PFSK-1 (cell line): ENCODE data around the gene NPHP4.

ENCODE experiments used
- FOXP2 ChIP-seq: optimal IDR thresholded peaks from 2 replicates; pipeline ENCODE3; 2011; ENCODE audit warnings: borderline replicate concordance, control low read depth, inconsistent platforms; ENCODE audit not compliant: insufficient read depth; ENCODE audit errors: extremely low read length, extremely low read depth
- POLR2AphosphoS5 ChIP-seq: IDR thresholded peaks from 2 replicates; pipeline ENCODE4 v1.6.1; 2012; ENCODE audit warnings: low read depth, mild to moderate bottlenecking, control low read depth, low read length, moderate library complexity
- REST ChIP-seq, 2 experiments: IDR thresholded peaks; 2 replicates each; pipeline versions ENCODE4 v1.6.1 to v1.8.0; 2011 to 2012; ENCODE audit warnings: low read depth in 2 of 2, low read length in 2 of 2, control low read depth in 1 of 2, inconsistent platforms in 1 of 2, mild to moderate bottlenecking in 1 of 2, moderate library complexity in 1 of 2; ENCODE audit not compliant: insufficient read depth in 1 of 2
- SIN3A ChIP-seq: IDR thresholded peaks from 2 replicates; pipeline ENCODE4 v1.6.1; 2012; ENCODE audit warnings: mild to moderate bottlenecking, low read length, moderate library complexity, borderline replicate concordance; ENCODE audit not compliant: insufficient read depth
- TAF1 ChIP-seq: IDR thresholded peaks from 2 replicates; pipeline ENCODE4 v1.6.1; 2012; ENCODE audit warnings: low read length, control low read depth, borderline replicate concordance; ENCODE audit not compliant: insufficient read depth

The NPHP4 gene

GRCh38 chr1:5822266-5822665, 170.0 kb downstream of the NPHP4 start:
- TF ChIP-seq REST (IDR thresholded peaks at IDR 0.05; ENCODE audit: insufficient read depth in 1 of 2, low read depth in 2 of 2, low read length in 2 of 2) = no peak
- no peak for TF ChIP-seq SIN3A
- no peak for TF ChIP-seq FOXP2
- TF ChIP-seq POLR2AphosphoS5 = no peak
- TF ChIP-seq TAF1 = no peak

GRCh38 chr1:5821540-5822176, 170.6 kb downstream of the NPHP4 start:
- TF ChIP-seq FOXP2 = no peak
- TF ChIP-seq SIN3A = no peak
- no peak for TF ChIP-seq REST (IDR thresholded peaks at IDR 0.05; ENCODE audit: insufficient read depth in 1 of 2, low read depth in 2 of 2, low read length in 2 of 2)
- TF ChIP-seq TAF1 = no peak
- no peak for TF ChIP-seq POLR2AphosphoS5

GRCh38 chr1:5820026-5820421, 172.2 kb downstream of the NPHP4 start:
- TF ChIP-seq TAF1 (no peak), POLR2AphosphoS5 (no peak), FOXP2 (no peak), REST (IDR thresholded peaks at IDR 0.05; ENCODE audit: insufficient read depth in 1 of 2, low read depth in 2 of 2, low read length in 2 of 2) (no peak), SIN3A (no peak)

GRCh38 chr1:5819391-5820025, 172.7 kb downstream of the NPHP4 start:
- no peak for TF ChIP-seq REST (IDR thresholded peaks at IDR 0.05; ENCODE audit: insufficient read depth in 1 of 2, low read depth in 2 of 2, low read length in 2 of 2)
- no peak for TF ChIP-seq SIN3A
- TF ChIP-seq FOXP2 = no peak
- TF ChIP-seq TAF1 = no peak
- TF ChIP-seq POLR2AphosphoS5 = no peak
